GM18517 (cell line): ENCODE data around the gene EIF4G3.
"Not testable (repeated sequence)": the region's sequence is repeated elsewhere in the genome, so short reads cannot be mapped to it uniquely, and the experiment has no call there.

Experiments used
- ATAC-seq: cut with Tn5 transposase; IDR thresholded peaks from one replicate; pipeline ENCODE4 v1.9.1; 2021; ENCODE audit warnings: mild to moderate bottlenecking, moderate library complexity; ENCODE audit not compliant: unreplicated experiment

Gene EIF4G3

DNA sequence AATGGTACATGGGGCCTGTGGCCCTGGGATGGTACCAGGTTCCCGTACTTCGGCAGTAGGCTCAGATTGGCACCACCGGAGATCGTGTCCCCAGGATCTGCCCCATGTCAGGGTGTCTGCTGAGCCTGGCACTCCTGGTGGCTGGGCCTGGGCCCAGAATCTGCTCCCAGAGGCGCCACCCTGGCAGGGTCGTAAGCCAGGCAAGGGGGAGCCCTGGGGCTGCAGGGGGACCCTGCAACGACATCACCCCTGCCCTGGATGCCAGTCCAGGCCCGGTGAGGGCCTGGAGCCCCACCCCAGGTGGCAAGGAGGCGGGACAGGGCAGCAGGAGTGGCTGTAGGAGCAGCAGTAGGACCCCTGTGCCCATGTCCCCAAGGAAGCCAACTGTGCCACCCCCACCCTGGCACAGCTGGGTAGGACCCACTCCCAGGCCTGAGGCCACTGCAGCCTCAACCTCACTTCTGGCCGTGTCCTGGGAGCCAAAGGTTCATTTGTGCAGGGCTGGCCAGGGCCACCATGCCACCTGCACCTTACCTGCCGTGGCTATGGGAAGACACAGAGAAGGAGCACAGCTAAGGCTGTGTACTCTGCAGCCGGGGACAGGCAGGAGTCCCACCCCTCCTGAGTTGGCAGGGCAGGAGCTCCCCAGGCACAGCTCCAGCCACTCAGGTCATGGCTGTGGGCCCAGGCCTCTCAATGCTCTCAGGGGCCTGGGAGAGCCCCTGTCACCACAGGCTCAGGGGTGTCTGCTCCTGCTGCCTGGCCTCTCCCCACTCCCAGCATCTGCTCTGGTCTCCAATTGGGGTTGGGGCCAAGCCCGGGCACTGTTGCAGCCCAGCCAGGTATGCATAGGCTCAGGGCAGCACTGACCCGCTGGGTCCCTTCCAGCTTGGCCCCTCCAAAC is 141.7 kb downstream of the EIF4G3 start:
- ATAC-seq, result no peak

DNA sequence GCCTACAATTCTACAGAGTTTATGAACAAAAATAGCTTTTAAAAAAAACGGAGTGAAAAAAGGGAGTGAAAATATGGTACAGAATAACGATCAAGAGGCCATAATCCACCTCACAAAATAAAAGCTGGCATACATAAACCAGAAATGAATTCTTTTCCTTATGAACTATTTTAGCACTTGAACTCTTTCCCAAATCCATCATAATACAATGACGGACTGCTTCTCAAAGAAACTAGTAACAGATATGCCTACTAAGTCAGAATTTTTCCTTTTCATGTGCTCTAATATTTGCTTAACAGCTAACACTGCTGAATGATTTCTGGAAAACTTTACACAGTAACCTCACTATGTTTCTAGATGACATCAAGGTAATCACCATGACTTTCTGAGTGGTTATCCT is 144.0 kb downstream of the EIF4G3 start:
- no peak for ATAC-seq

DNA sequence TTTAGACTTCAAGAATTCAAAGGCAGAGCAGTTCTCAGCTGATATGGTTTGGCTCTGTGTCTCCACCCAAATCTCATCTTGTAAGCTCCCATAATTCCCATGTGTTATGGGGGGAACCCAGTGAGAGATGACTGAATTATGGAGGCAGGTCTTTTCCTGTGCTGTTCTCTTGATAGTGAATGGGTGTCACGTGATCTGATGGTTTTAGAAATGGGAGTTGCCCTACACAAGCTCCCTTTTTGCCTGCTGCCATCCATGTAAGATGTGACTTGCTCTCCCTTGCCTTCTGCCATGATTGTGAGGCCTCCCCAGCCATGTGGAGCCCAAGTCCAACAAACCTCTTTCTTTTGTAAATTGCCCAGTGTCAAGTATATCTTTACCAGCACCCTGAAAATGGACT is 146.5 kb downstream of the EIF4G3 start:
- no peak for ATAC-seq

DNA sequence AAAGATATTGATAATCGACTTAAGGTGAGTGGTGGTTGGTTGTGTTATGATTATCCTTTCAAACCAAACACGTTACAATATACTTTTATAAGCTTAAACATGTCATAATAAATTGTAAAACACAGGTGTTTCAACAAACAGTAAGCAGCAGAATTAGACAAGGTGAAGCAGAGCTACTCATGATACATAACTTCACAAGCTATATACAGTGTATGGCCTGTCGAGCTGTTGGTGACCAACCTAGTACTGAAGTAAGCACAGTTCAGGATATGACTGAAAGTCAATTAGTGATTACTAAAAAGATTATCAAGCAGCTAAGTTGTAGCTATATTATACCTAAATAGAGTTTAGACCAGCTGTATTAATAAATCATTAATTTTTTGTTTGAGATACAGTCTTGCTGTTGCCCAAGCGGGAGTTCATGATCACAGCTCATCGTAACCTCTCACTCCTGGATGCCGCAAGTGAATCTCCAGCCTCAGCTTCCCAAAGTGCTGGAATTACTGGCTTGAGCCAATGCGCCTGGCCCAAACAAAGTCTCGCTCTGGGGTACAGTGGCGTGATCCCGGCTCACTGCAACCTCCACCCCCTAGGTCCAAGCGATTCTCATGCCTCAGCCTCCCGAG is 148.1 kb downstream of the EIF4G3 start:
- ATAC-seq, result no peak

DNA sequence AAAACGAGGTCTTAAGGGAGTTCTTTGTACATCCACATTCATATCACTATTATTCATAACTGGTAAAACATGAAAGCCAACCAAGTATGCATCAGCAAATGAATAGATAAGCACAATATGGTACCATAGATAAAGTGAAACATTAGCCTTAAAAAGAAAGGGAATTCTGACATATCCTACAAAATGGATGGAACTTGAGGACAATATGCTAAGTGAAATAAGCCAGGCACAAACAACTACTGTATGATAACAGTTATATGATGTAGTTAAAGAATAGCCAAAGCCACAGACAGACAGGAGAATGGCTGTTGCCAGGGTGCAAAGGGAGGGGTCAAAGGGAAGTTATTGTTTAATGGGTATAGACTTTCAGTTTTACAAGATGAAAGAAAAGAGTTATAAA is 148.9 kb downstream of the EIF4G3 start:
- ATAC-seq, result no peak

DNA sequence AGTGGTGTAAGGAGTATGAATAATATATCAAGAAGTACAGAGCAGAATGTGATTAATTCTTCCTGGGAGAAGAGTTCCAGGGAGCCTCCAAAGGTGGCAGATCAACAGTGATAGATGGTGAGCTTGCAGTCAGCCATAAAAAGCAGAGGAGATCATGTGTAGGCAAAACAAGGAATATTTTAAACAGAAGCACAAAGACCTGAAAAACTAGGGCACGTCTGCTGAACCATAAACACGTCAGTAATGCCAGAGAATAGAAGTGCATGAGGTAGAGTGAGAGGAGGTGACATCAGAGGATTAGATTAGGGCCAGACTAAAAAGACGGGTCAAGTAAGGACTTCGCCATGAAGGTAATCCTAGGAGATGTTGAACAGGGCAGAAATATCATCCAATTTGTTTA is 151.8 kb downstream of the EIF4G3 start:
- ATAC-seq, result no peak

DNA sequence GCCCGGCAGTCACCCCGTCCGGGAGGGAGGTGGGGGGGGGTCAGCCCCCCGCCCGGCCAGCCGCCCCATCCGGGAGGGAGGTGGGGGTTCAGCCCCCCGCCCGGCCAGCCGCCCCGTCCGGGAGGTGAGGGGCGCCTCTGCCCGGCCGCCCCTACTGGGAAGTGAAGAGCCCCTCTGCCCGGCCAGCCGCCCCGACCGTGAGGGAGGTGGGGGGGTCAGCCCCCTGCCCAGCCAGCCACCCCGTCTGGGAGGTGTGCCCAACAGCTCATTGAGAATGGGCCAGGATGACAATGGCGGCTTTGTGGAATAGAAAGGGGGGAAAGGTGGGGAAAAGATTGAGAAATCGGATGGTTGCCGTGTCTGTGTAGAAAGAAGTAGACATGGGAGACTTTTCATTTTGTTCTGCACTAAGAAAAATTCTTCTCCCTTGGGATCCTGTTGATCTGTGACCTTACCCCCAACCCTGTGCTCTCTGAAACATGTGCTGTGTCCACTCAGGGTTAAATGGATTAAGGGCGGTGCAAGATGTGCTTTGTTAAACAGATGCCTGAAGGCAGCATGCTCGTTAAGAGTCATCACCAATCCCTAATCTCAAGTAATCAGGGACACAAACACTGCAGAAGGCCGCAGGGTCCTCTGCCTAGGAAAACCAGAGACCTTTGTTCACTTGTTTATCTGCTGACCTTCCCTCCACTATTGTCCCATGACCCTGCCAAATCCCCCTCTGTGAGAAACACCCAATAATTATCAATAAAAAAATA is 152.4 kb downstream of the EIF4G3 start:
- ATAC-seq, result not testable (repeated sequence)

DNA sequence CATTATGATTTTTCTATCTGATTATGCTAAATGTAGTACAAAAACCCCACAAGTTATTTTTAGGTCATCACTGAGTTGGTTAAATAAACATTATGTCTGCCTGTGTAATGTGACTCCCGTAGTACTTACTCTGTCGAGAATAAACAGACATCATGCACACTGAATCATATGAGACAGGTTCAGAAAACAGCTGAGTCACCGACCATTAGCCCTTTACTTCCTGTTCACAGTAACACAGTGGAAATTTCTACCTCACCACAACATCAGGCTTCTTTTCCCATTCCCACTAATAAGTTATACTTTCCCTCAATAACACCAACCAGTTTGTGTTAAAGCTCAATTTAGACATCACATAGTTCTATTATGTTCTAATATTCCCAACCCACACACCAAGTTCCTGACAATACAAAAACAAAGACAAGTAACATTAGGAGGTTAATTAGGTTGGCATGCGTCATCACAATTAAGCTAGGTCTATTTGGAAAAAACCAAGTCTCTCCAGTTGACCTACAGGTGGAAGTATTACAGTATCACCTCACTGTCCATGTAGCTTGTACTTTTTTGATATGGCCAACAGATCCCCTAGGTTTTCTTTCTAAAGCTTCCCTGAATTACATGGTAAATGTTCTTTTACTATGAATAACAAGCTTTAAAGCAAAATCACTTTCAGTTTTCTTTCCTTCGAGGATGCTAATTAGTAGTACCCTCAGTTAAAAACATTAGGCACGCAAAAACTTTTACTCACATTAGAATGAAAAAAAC is 154.2 kb downstream of the EIF4G3 start:
- ATAC-seq, result peak; percentile 90

DNA sequence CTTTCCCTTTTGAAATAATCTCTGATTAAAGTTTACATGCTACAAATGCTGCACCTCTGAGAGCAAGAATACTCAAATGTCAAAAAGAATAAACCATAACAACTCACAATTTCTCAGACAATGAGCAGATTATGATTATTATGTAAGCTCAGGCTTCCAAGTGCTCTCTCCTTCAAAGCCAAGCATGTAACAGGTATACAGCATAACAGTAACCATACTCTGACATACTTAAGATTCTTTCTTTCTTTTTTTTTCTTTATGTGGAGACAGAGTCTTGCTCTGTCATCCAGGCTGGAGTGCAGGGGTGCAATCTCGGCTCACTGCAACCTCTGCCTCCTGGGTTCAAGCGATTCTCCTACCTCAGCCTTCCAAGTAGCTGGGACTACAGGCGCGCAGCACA is 155.4 kb downstream of the EIF4G3 start:
- no peak for ATAC-seq

DNA sequence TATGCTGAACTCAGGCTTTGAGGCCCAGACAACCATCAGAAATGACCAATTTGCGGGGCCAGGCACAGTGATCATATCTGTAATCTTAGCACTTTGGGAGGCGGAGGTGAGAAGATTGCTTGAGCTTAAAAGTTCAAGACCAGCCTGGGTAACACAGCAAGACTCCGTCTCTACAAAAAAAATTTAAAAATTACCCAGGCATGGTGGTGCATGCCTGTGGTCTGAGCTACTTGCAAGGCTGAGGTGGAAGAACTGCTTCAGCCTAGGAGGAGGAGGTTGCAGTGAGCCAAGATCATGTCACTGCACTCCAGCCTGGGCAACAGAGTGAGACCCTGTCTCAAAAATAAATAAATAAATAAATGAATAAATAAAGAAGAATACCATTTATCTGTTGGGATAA is 156.5 kb downstream of the EIF4G3 start:
- ATAC-seq, result no peak

DNA sequence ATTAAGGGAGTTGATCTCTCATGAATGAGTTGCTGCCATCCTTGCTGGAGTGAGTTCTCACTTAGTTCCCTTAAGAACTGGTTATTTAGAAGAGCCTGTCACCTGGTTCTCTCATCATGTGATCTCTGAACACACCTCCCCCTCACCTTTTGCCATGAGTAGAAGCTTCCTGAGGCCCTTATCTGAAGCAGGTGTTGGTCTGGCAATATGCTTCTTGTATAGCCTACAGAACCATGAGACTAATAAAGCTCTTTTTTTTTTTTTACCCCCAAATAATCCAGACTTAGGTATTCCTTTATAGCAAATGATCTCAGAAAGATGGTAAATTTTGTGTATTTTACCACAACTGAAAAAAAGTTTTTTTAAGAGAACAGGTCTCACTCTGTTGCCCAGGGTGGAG is 158.0 kb downstream of the EIF4G3 start:
- ATAC-seq, result no peak

DNA sequence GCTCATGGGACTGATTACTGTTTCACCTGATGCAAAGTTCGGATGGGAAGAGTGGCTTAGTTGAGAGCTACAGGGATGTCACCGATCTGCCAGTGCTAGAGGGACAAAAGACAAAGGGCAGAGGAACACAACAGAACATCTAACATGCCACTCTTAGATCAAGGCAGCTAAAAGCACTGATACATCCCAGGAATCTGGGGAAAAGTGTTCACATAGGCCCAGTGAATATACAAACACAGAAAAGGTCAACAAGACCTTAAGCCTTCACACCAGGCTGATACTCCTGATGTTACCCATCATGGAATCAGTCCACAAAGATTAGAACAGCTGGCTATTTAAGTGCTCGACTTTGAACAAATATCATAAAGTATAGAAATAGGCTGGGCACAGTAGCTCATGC is 163.2 kb downstream of the EIF4G3 start:
- no peak for ATAC-seq

DNA sequence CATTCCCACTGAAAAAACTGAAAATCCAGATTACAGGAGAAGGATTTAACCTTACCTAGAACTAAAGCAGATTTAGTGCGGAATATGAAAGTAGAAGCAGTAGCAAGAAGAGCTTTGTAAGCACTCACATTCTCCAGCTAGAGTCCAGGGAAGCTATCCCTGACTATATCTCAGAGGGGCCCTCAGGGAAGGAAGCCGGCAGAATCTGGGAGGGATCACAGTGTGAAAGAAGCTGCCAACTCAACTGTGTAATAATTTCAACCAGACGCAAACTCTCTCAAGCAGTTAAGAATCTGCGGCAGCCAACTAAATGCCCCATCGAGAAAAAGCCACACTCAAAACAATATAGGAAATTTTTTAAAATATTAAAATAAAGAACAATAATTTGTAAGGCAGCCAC is 163.8 kb downstream of the EIF4G3 start:
- no peak for ATAC-seq

DNA sequence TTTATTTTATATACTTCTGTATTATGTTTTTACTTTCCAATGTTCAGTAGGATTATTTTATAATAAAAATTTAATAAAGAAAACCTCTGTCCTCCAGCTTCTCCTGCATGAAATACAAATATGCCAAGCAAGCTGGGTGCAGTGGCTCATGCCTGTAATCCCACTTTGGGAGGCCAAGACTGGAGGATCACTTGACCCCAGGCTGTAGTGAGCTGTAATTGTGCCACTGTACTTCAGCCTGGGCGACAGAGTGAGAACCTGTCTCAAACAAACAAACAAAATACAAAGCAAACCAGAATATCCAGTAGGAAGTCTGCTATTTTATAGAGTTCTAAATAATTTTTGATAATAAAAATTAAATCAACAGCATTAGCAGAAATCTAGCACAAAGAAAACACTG is 168.8 kb downstream of the EIF4G3 start:
- no peak for ATAC-seq

DNA sequence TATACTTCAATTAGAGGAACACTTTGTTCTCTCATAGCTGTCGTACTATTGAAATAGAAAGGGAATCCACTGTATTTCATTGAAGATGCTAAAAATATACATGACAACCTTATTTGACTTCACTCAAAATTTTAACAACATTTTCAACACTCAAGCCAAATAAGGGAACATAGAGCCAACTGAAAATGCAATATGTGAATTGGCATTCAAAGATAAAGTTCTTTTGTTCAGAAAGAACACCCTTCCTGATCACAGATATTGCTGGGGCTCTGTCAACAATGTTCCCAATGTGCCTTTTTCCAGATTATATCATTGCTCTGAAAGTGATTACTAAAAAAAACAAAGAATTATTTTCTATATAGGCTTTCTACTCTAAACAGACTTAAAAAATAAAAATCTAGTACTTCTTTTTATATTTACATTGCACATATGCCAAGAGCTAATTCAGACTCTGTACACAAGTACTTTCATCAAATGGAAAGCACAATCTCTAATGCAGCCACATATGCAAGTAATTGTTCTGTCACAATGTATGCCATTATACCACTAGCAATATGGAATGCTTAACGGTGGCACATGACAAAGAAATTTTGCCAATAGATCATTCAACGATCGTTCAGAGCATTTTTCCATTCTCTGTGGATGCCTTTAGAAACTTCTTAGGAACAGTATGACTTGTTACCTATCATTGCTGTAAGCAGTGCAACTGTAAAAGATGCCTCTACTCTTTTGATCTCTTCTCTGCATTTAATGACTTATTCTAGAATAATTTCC is 171.0 kb downstream of the EIF4G3 start:
- no peak for ATAC-seq

DNA sequence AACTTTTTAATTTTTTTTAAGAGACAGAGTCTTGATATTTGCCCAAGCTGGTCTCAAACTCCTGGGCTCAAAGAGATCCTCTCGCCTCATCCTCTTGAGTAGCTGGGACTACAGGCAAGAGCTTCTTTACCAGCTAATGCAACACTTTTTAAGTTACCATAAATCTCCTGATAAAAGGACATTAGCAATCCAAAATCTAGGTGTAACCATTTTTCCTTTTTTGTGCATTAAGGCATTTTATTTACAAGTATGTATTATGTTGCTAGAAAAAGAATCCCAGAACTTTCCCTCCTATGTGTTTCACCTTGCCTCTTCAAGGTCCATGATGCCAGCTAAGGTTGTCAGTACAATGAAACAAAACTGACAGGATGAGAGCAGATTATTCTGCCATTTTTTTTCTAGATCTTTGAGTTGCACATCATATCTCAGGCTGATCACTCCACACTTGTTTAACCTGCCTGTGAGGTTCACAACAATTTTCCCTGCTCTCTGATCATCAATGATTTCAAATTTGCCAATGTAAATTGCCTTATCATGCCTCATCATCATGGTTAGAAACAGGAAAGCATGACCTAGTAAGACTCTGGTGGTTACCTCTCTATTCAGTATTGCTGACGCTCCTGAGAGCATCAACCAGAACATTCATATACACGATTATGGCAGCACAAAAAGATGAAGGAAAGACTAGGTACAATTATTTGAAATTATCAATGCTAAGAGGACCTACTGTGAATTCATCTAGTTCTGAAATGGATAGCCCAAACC is 173.2 kb downstream of the EIF4G3 start:
- ATAC-seq, result no peak

DNA sequence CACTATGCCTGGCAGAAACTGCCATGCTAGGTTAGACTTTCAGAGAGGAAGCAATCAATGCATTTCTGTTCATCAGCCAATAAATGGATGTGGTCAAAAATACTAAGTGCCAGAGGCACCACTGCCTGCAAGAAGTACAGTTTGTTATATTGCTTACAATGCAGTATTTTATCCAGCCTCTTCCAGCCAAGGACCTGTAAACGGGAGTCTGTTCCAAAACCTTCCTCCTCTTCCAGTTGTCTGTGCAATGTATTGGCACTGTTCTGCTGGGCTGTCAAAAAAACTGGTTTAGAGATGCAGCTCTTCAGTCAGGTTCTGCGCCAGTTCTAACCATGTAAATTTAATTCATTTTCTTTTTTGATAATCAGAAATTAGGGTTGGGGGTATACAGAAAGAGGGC is 175.7 kb downstream of the EIF4G3 start:
- ATAC-seq, result no peak

DNA sequence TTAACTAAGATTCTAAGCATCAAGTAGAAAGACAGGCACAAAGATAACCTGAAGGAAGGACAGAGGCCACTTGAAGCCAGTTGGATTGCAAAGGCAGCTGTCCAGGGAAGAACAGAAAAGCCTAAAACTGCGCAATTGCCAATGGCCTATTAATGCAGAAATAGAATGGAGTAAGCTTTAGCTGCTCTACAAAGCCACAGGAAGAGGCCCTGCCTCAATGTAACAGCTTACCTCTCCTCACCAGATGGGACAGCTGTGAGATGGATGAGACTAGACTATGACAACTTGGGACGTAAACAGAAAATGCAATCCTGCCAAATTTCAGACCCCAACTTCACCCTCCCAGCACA is 176.5 kb downstream of the EIF4G3 start:
- no peak for ATAC-seq

DNA sequence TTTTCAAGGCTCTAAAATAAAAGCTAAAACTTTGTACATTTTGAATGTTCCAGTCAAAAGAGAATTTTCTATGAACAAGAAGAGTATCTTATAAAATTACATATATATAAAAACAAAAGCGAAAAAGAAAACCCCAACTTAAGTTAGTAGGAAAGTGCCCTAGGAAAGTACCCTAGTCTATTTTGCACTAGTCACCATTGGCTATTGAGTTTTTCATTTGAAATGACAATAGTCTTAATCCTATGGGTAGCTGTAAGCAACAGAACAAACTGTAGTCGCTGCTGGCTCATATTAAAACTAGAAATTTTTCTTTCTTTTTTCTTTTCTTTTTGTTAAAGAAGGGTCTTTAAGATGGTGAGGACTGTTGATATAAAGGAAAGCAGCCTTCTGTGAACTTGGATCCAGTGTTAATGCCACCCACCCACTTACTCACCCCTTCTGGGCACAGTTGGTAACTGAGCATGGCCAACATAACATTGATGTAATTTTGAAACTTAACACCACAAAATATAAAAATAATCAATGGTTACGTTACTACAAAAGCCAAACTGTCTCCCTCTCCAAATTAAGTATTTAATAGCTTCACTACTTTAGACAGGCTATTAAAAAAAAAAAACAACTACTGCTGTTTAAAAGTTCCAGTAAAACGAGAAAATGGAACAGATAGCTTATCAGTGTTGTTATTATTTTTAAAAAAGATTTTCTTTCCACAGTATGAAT is 177.0 kb downstream of the EIF4G3 start:
- ATAC-seq, result no peak
